Hematopoietic multipotent progenitor cell treated with erythropoietin and hydrocortisone succinate and interleukin-3 and kit ligand, for 6 days (in vitro differentiated cells): ENCODE data around the gene DRGX.
A peak's percentile ranks its signal among the peaks of the same experiment; 100 is the strongest.

Source experiments
- DNase-seq: peaks from one replicate; pipeline ENCODE4 v3.0.0-alpha.2; 2015

Gene DRGX

DNA sequence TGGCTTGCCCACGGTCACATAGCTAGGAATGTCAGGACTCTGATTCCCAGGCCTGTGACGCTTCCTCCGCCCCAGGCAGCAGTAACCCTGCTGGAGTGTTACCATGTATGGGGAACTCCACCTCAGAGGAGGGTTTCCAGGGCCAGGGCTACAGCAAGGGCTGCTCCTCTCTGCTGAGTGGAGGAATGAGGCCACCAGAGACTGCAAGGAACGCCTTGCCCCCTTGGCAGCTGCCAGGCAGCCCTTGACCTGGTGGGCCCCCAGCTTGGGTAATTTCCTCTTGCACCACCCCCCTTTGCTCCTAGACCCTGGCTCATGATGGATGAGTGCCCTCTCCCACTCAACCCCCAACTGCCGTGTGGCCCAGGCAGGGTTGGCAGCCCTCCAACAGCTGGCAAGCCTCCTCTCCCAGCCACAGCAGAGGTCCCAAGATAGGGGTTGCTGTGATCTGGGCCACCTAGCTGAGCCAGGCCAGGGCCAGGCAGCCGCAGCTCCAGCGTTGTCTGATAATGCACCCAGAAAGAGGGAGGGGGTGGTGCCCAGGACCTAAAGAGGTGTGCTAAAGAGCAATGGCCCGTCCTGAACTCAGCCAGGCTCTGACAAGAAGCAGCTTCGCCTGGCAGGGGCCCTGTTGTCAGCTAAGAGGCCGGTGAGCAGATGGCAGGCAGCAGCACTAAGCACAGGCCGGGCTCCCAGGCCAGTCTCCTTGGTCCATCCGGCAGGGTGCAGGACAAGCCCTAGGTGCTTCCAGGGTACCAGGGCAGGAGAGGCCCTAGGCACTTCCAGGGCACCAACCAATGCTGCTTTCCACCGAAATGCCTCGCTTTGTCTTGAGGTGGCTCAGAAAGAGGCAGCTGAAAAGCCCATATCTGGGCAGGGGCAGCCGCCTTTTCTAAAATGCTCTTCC is 35.4 kb downstream of the DRGX start:
- DNase-seq, result peak; percentile 62

DNA sequence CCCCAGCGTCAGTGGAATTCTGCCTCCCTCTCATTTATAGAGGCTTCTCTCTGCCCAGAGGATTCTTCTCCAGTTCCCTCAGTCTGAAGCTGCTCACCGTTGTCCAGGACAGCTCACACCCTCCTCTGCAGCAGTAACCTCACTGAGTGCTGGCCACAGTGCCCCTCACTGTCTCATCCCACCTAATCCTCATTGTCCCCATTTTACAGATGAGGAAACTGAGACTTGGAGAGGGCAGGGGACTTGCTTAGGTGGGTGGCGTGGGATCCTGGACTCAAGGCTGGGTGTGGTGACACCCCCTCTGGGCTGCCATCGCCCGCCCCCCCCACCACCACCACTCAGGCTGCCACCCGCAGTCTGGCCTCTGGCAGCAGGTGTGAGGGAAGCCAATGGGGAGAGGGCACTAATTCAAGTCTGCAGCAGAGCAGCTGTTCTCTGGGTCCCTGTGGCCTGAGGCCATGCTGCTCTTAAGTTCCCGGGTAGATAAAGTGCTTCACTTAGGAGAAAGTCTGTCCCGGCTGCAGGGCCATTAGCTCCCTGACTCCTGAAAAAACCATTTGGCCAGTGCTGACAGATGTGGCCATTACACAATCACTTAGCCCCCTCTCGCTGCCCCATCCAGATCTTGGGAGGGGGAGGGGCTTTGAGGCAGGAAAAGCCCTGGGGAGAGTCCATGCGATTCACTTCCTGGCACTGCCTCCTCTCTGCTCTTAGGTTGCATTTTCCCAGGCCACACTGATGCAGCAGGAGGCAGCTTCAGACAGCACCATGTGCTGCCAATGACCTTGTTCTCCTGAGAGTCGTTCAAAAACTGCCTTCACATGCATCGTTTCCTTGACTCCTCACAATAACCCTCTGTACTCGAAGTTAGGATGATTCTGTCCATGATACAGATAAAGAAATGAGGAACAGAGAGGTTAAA is 36.3 kb downstream of the DRGX start:
- peak; percentile 5 for DNase-seq

DNA sequence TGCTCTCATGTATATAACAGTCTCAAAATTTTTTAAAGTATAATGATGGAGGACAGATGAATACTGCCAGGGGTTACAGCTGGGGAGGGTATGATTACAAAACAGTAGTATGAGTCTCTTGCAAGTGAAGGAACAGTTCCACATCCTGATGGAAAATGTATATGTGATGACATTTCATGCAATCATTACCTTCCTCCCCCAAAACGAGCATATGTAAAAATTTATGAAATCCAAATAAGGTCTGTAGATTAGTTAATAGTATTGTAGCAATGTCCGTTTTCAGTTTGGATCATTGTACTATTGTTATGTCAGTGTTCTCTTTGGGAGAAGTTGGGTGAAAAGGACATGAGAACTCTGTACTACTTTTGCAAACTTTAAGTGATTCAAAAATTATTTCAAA is 38.0 kb downstream of the DRGX start:
- DNase-seq, result no peak

DNA sequence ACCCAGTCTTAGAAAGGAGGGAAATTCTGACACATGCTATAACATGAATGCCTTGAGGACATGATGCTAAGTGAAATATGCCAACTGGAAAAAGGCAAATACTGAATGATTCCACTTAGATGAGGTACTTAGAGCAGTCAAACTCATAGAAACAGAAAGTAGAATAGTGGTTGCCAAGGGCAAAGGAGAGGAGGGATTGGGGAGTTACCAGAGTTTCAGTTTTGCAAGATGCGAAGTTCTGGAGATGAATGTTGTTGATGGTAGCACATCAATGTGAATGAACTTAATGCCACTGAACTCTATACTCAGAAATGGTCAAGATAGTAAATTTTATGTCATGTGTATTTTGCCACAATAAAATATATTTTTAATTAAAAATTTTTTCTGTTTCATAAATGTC is 38.9 kb downstream of the DRGX start:
- no peak for DNase-seq

DNA sequence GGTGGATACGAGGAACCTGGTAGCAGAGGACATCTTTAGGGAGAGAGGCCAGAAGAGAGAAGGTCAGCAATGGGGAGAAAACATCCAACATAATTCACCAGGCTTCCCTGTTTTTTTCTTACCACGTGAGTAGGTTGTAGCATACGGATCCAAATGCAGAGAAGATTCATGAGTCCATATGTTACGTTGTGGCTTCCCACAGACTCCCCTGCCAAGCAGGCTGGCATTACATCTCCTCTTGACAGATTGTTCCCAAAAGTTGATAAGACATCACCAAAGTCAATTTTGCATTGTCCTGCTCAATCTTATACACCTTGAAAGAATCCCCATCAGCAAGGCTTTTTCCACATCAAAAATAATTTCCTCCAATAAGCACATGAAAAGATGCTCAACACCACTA is 39.7 kb downstream of the DRGX start:
- no peak for DNase-seq

DNA sequence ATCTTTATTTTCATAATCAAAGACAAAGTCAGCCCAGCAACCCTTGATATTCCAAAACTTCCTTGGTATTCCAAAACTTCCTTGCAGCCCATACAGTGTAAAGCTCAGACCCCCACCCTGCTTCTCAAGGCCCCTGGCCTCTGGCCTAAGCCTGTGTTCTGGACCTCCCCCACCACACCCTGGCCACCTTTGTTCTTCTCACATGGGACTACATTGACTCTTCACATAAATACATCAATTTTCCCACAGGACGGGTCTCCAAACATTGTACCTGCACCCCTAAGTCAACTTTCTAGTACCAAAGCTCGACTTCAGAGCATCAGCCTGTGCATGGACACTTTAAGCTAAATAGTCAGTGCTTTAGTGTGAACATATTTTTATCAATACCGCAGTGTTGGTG is 40.7 kb downstream of the DRGX start:
- DNase-seq, result no peak

DNA sequence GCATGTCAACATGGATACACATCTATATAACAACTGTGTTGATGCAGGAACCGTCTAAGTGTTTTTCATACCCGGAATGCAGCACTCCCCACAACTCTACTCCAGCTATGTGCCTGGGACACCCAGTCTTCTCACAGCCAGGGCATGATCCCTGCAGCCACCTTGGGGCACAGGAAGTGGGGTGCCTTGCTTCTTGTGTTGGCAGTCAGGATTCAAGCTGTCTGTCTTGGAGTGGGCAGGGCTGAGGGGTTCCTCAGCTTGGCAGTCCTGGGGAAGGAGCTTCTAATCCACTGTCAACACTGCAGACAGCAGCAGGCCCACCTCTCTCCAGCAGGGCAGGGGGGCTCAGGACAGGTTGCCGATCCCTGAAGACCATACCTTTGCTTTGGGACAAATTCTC is 41.3 kb downstream of the DRGX start:
- no peak for DNase-seq

DNA sequence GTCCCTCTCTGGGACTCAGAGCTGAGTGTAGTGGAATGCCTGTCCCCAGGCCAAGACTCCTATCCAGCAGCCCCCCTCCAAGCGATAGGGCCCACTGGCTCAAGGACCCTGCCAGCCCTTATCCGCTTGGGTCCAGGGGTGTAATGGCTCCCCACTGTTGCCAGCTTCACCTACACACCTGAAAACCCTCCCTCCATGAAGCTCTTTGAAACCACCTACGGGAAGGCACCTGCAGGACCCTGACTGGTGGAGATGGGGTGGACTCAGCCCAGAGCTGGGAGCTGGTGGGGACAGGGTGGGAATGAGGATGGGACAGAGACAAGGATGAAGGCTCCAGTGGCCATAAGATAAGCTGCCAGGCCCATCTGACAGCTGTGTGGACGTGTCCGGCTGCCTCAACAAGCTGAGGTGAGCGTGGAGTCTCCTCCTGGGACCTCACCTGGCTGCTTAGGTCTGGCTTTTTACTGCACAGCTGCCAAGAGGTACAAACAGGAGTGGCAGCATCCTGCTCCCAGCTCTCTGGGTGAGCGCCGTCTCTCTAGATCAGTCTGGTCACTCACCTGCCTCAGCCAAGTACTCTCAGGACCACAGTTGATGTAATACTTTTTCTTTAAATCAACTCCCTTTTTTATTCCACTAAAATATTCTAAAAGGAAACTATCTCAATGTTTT is 41.9 kb downstream of the DRGX start:
- DNase-seq, result no peak

DNA sequence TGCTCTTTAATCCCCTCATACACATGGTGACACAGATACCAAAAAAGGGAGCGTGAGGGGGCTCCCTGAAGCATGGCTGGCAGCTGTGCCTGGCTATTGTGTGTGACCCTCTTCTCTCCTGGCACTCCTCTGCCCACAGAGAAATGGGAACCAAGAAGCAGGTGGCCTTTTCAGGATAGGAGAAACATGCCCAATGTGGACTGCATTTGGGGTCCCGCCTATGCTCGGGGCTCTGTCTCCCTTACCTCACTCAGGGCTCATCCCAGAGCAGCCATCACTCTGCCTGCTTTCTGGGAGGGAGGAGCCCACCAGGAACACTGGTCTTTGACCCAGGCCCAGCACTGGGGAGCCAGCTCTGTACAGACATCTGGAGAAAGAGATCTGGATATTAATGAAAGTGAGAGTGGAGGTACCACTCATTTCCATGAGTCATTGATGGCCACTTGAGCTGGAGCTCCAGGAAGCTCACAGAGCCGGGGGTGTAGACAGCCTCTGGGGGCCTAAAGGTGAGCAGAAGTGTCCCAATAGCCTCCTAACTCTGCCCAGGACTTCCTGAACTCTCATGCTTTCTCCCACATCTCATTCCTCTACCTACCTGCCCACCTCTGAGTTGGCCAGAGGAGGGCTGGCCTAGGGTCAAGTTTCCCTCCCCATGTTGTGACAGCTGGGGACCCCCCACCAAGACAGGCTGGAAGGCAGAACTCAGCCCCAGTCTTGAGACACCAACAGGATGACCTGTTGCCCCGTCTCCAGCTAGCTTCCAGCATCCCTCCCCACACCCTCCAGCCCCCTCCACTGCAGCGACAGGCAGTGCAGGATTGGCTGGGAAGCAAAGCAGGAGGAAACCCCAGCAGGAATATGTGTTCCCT is 42.6 kb downstream of the DRGX start:
- DNase-seq, result no peak

DNA sequence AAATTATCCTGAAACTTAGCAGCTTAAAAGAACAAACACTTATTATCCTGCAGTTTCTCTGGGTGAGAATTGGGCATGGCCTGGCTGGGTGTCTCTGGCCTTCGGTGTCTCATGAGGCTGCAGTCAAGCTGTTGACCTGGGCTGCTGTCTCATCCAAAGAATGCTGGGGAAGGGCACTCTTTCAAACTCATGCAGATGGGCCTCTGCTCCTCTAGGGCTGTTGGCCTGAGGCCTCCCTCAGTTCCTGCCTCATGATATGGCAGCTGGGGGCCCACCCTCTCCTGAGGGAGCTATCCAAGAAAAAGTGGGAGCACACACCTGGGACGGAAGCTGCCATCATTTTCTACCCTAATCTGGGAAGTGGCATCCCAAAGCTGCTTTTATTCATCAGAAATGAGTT is 43.6 kb downstream of the DRGX start:
- DNase-seq, result no peak

DNA sequence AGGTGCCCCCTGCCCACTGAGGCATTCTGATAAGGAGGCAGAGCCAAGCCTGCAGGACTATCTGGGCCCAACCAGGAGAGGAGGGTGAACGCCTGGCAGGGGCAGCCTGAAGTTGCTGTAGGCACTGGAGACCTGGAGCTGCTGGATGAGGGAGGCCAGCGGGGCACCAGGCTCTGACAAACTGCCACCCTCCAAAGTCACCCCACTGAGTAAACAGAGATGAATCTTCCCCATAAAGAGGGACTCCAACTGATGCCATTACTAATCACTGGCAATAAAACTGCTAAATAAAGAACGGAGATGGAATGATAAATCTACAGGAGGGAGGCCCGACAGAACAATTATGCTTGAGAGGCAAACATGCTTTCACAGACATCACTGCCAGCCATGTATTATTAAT is 44.2 kb downstream of the DRGX start:
- no peak for DNase-seq

DNA sequence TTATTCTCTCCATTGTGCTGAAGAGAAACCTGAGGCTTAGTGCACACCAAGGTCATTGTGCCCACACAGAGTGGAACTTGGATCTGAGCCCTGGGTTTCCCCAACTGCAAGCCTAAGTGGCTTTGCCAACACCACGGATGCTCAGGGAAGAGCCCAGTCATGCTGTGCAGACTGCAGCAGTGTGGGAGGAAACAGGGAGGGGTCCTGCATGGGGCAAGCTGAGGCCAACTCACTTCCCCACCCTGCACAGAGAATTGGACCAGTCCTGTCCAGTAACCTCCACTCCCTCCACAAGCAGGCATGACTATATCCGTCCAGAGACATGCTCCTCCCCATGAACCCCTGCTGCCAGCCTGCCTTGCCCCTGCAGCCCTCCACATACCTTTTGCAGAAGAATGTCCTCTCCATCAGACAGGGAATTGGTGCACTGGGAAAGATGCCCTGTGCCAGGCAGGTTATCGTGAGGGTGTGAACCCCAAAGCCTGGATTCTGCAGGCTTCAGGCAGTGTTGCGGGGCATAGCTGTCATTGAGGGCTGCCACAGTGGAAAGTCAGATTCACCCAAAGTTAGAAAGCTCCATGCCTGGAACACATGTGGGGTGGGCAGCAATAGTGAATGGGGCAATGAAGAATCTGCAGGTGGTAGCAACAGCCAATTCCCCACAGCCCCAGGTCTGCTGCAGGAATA is 44.9 kb downstream of the DRGX start:
- no peak for DNase-seq

DNA sequence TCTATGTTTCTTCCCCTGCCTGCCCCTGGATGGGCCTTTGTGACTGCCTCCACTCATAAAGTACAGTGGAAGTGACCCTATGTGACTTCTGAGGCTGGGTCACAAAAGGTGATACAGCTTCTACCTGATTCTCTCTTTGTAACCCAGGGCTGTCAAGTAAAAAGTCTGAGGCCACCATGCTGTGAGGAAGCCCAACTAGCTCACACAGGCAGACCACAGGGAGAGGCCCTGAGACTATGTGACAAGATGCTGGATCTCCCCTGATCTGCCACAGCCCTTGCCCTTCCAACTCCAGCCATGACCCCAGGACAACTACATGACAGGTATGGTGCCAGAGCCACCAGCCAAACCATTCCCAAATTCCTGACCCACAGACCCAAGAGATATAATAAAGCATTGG is 45.8 kb downstream of the DRGX start:
- DNase-seq, result no peak

DNA sequence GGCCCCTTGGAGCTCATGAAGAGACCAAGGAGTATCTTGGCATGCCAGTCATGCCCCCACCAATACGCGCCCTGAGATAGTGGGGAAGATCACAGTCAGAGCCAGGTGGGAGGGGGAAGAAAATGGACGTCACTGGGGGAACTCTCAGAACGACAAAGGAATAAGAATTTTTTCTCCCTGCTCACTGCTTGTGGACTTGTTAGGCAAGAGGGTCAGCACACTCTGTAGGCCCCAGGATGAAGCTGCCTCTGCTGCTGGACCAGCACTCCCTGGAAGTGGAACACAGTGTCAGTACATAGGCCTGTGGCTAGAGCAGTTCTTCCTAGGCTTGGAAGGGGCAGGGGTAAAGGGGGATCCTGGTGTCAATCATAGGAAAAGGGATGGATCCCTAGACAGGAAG is 46.5 kb downstream of the DRGX start:
- no peak for DNase-seq

DNA sequence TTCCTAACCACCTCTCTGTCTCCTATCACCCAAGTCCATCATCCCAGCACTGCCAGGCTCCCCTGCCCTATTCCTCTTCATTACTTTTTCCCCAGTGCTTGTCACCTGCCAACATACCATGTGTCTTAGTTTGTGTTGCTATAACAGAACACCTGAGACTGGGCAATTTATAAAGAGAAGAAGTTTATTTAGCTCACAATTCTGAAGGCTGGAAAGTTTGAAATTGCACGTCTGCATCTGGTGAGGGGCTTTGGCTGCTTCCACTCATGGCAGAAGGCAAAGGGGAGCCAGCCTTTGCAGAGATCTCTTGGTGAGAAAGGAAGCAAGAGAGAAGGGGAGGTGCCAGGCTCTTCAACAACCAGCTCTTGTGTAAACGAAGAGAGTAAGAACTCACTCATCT is 47.3 kb downstream of the DRGX start:
- DNase-seq, result no peak

DNA sequence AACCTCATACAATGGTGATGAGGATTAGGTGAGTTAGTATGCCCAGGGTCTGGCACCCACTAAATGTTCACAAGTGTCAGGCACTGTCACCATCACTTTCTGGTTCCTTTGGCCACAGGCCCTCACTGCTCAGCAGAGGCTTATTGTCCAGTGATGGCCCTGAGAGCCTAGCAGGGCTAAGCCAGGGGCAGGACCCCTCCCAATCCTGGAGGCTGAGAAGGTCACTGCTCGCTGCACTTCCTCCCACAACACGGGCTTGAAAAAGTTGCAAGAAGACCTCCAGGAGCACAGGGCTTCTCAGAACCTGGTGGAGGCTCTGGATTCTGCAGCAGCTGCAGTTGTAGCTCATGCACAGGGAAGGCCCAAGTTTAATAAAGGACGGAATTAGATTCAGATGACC is 48.1 kb downstream of the DRGX start:
- DNase-seq, result no peak

DNA sequence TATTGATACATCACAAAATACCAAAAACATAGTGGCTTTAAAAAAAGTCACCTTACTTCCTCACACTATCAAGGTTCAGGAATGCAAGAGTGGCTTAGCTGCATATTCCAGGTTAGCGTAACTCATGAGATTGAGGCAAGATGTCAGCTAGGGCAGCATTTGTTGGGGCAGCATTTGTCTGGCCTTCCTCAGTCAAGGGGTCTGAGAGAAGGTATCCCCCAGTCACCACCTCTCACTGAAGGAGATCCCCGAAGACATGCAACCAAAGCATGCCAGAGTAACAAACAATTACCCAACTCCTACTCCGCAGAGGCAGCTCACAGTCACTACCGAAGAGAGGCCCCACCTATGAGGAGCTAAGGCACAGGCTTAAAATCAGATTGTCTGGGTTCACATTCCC is 48.5 kb downstream of the DRGX start:
- DNase-seq, result no peak

DNA sequence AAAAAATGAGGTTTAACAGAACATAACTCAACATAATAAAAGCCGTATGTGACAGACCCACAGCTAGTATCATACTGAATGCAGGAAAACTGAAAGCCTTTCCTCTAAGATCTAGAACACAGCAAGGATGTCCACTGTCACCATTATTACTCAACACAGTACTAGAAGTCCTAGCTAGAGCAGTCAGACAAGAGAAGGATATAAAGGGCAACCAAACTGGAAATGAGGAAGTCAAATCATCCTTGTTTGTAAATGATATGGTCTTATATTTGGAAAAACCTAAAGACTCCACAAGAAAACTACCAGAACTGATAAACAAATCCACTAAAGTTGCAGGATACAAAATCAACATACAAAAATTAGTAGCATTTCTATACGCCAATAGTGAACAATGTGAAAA is 51.0 kb downstream of the DRGX start:
- no peak for DNase-seq

DNA sequence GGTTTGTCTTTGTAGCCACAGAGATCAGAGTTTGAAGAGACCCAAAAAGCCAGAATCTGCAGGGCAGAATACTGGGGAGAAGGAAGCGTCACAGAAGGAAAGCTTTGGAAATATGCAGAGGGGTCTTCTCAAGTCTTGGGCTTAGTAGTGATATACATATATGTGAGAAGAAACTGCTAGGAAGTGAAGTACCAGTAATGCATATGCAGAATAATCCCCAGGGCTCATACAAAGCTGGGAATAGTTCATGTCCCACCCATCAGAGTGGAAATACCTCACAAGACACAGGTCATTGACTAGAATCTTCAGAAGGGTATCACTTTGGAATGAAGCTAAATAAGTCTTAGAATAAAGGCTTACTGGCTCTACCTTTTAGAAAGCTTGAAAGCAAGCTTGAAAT is 57.3 kb downstream of the DRGX start:
- DNase-seq, result no peak

DNA sequence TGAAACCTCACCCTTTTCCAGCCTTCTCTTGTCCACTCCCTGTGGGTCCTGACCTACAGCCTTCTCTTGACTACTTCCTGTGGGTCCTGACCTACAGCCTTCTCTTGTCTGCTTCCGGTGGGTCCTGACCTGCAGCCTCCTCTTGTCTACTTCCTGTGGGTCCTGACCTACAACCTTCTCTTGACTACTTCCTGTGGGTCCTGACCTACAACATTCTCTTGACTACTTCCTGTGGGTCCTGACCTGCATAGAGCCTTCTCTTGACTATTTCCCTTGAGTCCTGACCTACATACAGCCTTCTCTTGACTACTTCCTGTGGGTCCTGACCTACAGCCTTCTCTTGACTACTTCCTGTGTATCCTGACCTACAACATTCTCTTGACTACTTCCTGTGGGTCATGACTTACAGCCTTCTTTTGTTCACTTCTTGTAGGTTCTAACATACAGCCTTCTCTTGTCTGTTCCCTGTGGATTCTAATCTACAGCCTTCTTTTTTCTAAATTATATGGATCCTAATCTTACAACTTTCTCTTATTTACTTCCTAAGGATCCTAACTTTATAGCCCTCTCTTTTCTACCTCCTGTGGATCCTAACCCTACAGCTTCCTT is 60.4 kb downstream of the DRGX start:
- DNase-seq, result no peak

DNA sequence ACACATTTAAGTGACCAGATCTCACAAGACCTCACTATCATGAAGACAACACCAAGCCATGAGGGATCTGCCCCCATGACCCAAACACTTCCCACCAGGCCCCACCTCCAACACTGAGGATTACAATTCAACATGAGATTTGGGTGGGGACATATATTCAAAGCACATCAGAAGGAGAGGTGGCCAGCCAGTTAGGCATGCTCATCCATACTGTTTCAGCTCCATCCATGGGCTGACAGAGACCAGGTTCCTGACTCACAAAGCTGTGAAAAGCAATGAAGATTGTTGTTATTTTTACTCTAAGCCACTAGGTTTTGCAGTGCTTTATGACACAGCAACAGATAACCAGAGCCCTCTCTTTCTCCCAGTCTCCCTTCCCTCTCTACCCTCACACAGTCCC is 60.9 kb downstream of the DRGX start:
- no peak for DNase-seq
